ACC112 (cell line): ENCODE data around the gene HLA-DMA.

Source experiments
- H2AFZ ChIP-seq: fragments of 200-600 bp; sonication (generic); one replicate; pipeline ENCODE4 v1.6.0; 2017; ENCODE audit warnings: antibody characterized with exemption, low read length; ENCODE audit not compliant: unreplicated experiment
- H3K27ac ChIP-seq: fragments of 200-600 bp; sonication (generic); 2 replicates; pipeline ENCODE4 v1.5.1; 2014; ENCODE audit warnings: low read depth, mild to moderate bottlenecking, antibody characterized with exemption, low read length, moderate library complexity
- H3K27me3 ChIP-seq: fragments of 200-600 bp; sonication (generic); 2 replicates; pipeline ENCODE4 v1.6.1; 2014; ENCODE audit warnings: mild to moderate bottlenecking, antibody characterized with exemption, low read length, moderate library complexity, mixed read lengths; ENCODE audit not compliant: insufficient read depth
- H3K36me3 ChIP-seq: fragments of 200-600 bp; sonication (generic); 2 replicates; pipeline ENCODE4 v1.6.1; 2016; ENCODE audit warnings: mild to moderate bottlenecking, antibody characterized with exemption, low read length, moderate library complexity, mixed read lengths; ENCODE audit not compliant: insufficient read depth
- H3K4me1 ChIP-seq: fragments of 200-600 bp; sonication (generic); one replicate; pipeline ENCODE4 v1.6.1; 2016; ENCODE audit warnings: low read length, mixed read lengths; ENCODE audit not compliant: insufficient read depth, unreplicated experiment, control insufficient read depth
- H3K4me3 ChIP-seq: fragments of 200-600 bp; sonication (generic); 2 replicates; pipeline ENCODE4 v1.5.1; 2014; ENCODE audit warnings: mild to moderate bottlenecking, low read depth, low read length
- H3K79me2 ChIP-seq: fragments of 200-600 bp; sonication (generic); one replicate; pipeline ENCODE4 v1.6.0; 2016; ENCODE audit warnings: low read length; ENCODE audit not compliant: control insufficient read depth, unreplicated experiment, insufficient read depth

Gene HLA-DMA

GRCh38 chr6:32974016-32974333, 21.1 kb upstream of the HLA-DMA start:
- Histone ChIP-seq H3K4me3 (peak overlapping the region; percentile 92), H3K27ac (peak overlapping the region; percentile 46), H3K36me3 (peaks cover 67% of the 10 kb centered on the region), H3K79me2 (peaks cover 84% of the 10 kb centered on the region), H3K4me1 (peaks cover 31% of the 10 kb centered on the region), H3K27me3 (no peaks in the 10 kb centered on the region), H2AFZ (no peak overlapping the region)

DNA sequence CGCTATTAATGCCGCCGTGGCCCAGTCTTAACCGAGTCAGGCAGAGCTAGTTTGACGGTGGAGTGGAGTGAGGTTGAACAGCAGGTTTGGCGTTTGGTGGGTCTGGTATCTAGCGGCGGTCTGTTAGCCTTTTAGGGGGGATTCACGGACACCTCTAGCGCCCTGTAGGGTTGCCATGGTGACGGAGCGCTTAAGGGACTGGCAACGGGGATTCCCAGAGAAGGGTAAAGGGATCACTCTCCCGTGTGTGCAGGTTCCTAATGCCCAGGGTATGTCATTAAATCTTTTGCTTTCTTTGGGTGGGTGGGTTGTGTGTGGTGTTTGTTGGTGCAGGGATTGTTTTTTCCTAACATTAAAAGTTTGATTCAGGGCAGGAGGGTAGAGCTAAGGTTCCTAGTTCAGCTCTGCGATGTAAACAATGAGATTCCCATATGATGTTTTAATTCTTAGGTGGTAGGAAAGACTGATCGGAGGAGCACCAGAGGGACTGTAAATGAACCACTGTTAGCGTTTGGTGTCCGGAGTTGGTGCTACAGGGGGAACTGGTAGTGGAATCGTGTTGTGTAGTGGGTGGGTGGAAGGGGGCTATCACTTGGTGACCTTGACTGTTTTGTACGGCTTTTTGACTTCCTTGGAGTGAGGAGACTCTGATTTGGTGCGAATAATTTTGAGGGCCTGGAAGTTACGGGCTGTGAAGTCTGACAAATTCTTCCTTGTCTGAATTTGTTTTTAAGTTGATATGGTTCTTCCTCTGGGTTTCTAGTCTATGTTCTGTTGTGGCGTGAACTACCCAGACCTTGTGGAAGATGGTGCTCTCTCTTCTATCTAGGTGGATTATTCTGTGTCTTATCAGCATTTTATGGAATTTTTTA, 20.5 kb upstream of the HLA-DMA start:
- Histone ChIP-seq H3K4me1 (peaks cover 29% of the 10 kb centered on the region), H3K4me3 (peak overlapping the region; percentile 92), H3K27ac (peak overlapping the region; percentile 46), H3K79me2 (peaks cover 81% of the 10 kb centered on the region), H2AFZ (no peak overlapping the region), H3K27me3 (no peaks in the 10 kb centered on the region), H3K36me3 (peaks cover 63% of the 10 kb centered on the region)

DNA sequence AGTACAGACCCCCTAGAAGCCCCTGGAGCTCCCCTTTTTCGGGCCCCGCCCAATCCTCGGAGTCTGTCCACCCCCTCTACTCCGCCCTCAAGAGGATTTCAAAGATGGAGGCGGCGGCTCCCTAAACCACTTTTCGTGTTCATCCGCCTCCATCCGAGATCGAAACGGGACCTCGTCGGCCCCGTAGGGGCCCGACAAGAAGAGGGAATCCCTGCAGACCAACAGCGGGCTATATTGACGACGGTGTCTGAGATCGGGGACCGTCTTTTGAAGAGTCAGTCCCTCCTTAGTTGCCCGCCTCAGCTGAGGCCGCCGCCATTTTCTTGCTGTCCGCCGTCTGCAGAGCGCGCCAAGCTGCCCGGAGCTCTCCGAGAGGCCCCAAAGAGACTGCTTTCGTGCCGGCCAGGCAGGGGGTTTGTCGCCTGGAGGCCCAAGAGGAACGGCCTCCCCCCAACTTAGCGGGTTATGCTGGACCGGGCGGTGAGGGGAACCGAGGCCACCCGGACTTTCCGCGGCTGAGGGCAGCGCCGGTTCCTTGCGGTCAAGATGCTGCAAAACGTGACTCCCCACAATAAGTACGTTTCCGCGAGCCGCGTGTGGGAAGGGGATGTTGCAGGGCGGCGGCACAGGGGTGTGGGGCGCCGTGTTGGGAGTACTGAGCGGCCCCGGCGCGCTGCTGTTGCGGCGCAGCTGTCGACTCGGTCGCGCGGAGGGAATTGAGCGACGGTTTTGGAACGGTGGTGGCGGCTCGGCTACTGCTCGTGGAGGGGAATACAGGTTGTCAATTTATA, 19.7 kb upstream of the HLA-DMA start:
- peak overlapping the region; percentile 46 for H3K27ac ChIP-seq
- H3K79me2 ChIP-seq: peaks cover 79% of the 10 kb centered on the region
- no peaks in the 10 kb centered on the region for H3K27me3 ChIP-seq
- H3K4me1 ChIP-seq: peaks cover 24% of the 10 kb centered on the region
- peak overlapping the region; percentile 92 for H3K4me3 ChIP-seq
- no peak overlapping the region for H2AFZ ChIP-seq
- peaks cover 55% of the 10 kb centered on the region for H3K36me3 ChIP-seq

DNA sequence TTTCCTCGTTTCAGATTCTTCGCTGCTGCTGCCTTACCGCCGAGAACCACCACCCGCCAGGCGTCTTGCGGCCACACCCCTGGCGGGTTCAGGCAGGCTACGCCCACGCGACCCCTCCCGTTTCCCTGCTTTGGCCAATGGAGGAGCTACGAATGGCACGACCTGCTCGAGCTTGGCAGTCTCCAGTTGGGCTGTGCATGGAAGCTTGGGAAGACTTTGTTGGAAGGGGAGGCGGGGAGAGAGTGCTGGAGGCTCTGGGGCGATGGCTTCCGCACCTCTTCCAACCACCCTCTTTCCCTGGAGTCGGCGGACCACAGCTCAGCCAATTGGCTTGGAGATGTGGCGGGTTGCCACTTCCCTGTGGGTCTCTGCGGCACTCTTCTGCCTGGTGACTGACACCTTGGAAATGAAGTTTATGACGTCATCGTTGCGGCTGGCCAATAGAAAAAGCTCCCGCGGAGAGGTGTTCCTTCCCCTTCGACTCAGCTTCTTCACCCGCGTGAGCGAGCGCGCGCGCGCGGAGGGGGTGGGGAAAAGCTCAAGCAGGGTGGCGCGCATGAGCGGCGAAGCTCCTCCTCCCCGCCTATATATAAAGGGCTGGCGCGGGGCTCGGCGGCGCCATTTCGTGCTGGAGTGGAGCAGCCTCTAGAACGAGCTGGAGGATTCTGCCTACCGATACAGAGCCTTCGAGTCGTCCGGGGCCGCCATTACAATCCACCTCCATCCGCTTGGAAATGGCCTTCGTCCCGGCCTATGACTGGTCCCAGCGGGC, 18.9 kb upstream of the HLA-DMA start:
- Histone ChIP-seq H3K36me3 (peaks cover 47% of the 10 kb centered on the region), H2AFZ (no peak overlapping the region), H3K27ac (peak overlapping the region; percentile 99), H3K4me1 (peaks cover 22% of the 10 kb centered on the region), H3K4me3 (peak overlapping the region; percentile 92), H3K79me2 (peaks cover 79% of the 10 kb centered on the region), H3K27me3 (no peaks in the 10 kb centered on the region)

DNA sequence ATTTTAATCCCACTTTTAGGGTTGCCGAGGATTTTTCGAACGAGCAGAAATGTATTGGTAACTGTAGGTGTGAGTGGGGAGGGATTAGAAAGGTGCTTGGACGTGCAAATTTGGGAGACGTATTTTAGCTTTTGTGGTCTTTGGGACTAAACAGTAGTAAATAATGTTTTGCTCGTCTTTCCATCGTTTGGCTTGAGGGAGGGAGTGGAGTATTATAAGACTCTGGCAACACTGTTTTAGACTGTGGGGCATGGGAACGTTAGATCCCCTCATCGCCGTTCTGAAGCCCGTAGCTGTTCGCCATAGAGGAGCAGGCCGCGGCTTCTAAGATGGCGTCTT, 18.3 kb upstream of the HLA-DMA start:
- Histone ChIP-seq H3K36me3 (peaks cover 41% of the 10 kb centered on the region), H3K27ac (peak overlapping the region; percentile 99), H3K4me3 (peak overlapping the region; percentile 87), H3K79me2 (peaks cover 79% of the 10 kb centered on the region), H2AFZ (no peak overlapping the region), H3K27me3 (no peaks in the 10 kb centered on the region), H3K4me1 (peaks cover 22% of the 10 kb centered on the region)

- Histone ChIP-seq H3K36me3 (peaks cover 36% of the 10 kb centered on the region), H3K27ac (peak overlapping the region; percentile 99), H3K4me1 (peaks cover 22% of the 10 kb centered on the region), H2AFZ (no peak overlapping the region), H3K27me3 (no peaks in the 10 kb centered on the region), H3K79me2 (peaks cover 79% of the 10 kb centered on the region), H3K4me3 (peak overlapping the region; percentile 87)
These were observed 17.7 kb upstream of the HLA-DMA start for GRCh38 chr6:32970413-32971241.

DNA sequence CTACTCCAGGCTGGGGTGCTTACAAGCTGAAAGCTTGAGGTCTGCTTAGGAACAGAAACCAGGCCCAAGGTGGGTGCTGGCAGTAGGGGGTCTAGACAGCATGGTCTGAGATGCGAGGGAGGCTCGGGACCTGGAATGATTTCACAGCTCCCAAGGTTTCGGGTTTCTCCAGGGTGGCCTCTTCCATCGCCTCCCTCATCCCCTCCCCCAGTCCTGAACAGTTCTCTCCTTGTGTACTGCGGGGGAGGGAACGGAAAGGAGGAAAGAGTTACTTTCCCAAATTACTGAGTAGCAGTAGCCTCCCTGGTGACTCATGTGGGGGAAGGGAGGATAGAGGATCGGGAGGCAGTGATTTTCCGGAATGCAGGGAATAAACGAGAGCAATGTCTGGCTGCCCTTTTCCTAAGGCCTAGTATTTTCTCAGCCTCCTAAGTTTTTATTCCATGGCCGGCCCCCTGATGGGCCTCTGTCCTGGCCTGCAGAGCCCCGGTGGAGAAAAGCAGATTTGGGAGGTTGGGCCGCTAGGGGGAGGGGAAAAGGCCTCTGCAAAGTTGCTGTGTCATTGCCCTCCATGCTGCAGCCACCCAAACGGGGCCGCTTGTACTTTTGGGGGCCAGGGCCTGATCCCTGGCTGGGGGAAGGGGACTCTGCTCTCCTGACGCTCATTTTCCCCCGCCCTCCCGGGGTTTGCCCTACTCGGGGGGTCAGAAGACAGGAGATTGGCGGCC, 17.0 kb upstream of the HLA-DMA start:
- Histone ChIP-seq H2AFZ (no peak overlapping the region), H3K36me3 (peaks cover 29% of the 10 kb centered on the region), H3K4me1 (peaks cover 24% of the 10 kb centered on the region), H3K4me3 (peak overlapping the region; percentile 87), H3K79me2 (peaks cover 74% of the 10 kb centered on the region), H3K27ac (peak overlapping the region; percentile 99), H3K27me3 (no peaks in the 10 kb centered on the region)

- Histone ChIP-seq H3K27ac (peak overlapping the region; percentile 99), H3K36me3 (peaks cover 21% of the 10 kb centered on the region), H3K4me1 (peaks cover 24% of the 10 kb centered on the region), H3K79me2 (peaks cover 71% of the 10 kb centered on the region), H3K27me3 (no peaks in the 10 kb centered on the region), H2AFZ (no peak overlapping the region), H3K4me3 (peak overlapping the region; percentile 87)
These were observed 16.2 kb upstream of the HLA-DMA start for GRCh38 chr6:32968867-32969684.
